HUES6 (cell line): ENCODE data around the gene EMCN.

Source experiments
- H3K27ac ChIP-seq: 2 replicates; pipeline ENCODE4 v1.7.0; 2013; ENCODE audit warnings: low read depth, mild to moderate bottlenecking, low read length, inconsistent platforms
- H3K27me3 ChIP-seq: 2 replicates; pipeline ENCODE4 v1.6.1; 2013; ENCODE audit warnings: low read length; ENCODE audit not compliant: control insufficient read depth, insufficient read depth
- H3K36me3 ChIP-seq: 2 replicates; pipeline ENCODE4 v1.6.1; 2013; ENCODE audit warnings: low read length; ENCODE audit not compliant: control insufficient read depth, insufficient read depth
- H3K4me1 ChIP-seq: 2 replicates; pipeline ENCODE4 v1.6.1; 2013; ENCODE audit warnings: low read length; ENCODE audit not compliant: control insufficient read depth, insufficient read depth
- H3K4me3 ChIP-seq: 2 replicates; pipeline ENCODE4 v1.5.1; 2013; ENCODE audit warnings: low read depth, low read length
- H3K9ac ChIP-seq: one replicate; pipeline ENCODE4 v1.6.1; 2013; ENCODE audit warnings: mild to moderate bottlenecking, low read length
- H3K9me3 ChIP-seq: 2 replicates; pipeline ENCODE4 v1.6.1; 2013; ENCODE audit warnings: low read depth, low read length; ENCODE audit not compliant: control insufficient read depth, insufficient read depth

EMCN gene

DNA sequence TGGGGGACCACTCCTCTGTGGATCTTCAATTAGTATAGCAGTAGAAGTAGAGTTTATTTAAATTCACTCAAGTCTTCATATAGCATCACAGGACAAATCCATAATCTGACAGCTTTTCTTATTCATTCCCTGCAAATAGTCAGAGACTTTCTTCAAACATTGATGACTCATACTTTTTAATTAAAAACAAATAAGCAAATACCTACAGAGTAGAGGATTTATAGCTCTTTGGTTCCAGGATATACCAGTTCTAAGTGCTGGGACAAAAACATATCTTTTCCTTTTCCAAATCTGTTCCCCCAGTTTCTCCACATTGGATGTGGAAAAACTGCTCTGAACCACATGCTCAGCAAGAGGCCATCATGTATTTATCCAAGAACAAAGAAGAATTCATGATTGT lies 24.1 kb downstream of the EMCN start:
- no peaks in the 10 kb centered on the region for H3K36me3 ChIP-seq
- no peaks in the 10 kb centered on the region for H3K9me3 ChIP-seq
- H3K4me3 ChIP-seq = no peak overlapping the region
- no peaks in the 10 kb centered on the region for H3K27me3 ChIP-seq
- no peaks in the 10 kb centered on the region for H3K4me1 ChIP-seq
- H3K9ac ChIP-seq = no peak overlapping the region
- no peak overlapping the region for H3K27ac ChIP-seq

DNA sequence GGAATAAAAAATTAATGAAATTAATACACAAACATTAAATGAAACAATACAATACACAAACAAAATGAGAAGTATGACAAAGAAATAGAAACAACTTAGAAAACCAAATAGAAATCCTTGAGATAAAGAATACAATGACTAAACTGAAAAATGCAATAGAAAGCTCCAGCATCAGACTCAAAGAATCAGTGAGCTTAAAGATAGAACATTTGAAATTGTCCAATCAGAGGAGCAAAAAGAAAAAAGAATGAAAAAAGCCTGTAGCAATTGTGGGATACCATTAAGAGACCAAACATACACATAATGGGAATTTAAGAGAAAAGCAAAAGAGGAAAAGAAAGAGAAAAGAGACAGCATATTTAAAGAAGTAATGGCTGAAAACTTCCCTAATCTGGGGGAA lies 25.7 kb downstream of the EMCN start:
- Histone ChIP-seq H3K4me3 (no peak overlapping the region), H3K9me3 (no peaks in the 10 kb centered on the region), H3K36me3 (no peaks in the 10 kb centered on the region)

DNA sequence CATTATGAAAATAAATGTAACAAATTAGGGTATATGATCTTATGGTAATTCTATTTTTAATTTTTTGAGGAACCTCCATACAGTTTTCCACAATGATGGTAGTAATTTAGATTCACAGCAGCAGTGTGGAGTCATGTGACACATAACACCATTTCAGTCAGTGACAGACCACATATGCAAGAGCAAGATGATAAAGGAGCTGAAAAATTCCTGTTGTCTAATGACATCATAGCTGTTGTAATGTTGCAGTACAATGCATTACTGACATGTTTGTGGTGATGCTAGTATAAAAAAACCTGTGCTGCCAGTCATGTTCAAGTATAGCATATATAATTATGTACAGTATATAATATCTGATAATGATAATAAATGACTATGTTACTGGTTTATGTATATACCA lies 28.5 kb downstream of the EMCN start:
- no peaks in the 10 kb centered on the region for H3K4me1 ChIP-seq
- H3K27ac ChIP-seq = no peak overlapping the region
- no peaks in the 10 kb centered on the region for H3K36me3 ChIP-seq
- no peak overlapping the region for H3K4me3 ChIP-seq
- H3K9ac ChIP-seq = no peak overlapping the region
- H3K27me3 ChIP-seq = no peaks in the 10 kb centered on the region
- no peaks in the 10 kb centered on the region for H3K9me3 ChIP-seq

More for the DNA sequence above, 25.7 kb downstream of the EMCN start:
- H3K27ac ChIP-seq = no peak overlapping the region
- no peak overlapping the region for H3K9ac ChIP-seq
- no peaks in the 10 kb centered on the region for H3K27me3 ChIP-seq
- H3K4me1 ChIP-seq = no peaks in the 10 kb centered on the region

DNA sequence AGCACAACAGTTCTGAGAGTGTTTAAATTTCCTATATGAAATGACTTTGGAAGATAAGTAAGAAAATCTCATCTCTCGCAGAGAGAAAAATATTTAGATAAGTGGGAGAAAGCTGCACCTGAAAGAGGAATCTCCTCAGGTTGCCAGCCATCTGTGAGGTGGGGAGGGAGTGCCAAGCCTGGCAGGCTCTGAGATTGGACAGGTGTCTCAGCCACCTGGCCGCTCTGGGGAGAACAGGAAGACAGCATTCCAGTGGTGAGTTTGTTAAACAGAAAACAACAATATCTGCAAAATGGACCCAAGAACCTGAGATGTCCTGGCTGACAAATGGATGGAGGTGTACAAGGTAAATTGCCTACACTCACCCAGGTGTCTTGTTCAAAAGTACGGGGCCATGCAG lies 31.3 kb downstream of the EMCN start:
- Histone ChIP-seq H3K27me3 (no peaks in the 10 kb centered on the region), H3K4me3 (no peak overlapping the region), H3K27ac (no peak overlapping the region), H3K9me3 (no peaks in the 10 kb centered on the region), H3K4me1 (no peaks in the 10 kb centered on the region), H3K36me3 (no peaks in the 10 kb centered on the region), H3K9ac (no peak overlapping the region)

DNA sequence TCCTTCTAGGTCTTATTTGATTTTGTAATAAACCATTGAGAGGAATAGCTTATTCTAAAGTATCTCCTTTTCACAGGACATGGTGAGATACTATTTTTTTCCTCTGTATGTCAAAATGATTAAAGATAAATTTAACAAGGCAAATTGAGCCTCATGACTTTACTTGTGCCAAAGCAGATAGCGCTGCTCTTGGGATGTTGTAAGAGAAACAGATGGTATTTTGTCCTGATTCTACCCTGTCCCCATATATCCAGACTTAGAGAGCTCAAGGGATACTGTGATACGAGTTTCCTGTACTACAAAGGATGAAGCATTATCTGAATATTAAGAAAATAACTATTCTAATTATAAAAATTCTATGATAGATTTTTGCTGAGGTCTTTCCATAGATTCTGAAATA lies 34.0 kb downstream of the EMCN start:
- H3K9ac ChIP-seq = no peak overlapping the region
- no peaks in the 10 kb centered on the region for H3K27me3 ChIP-seq
- no peaks in the 10 kb centered on the region for H3K4me1 ChIP-seq
- H3K27ac ChIP-seq = no peak overlapping the region
- H3K36me3 ChIP-seq = no peaks in the 10 kb centered on the region
- no peak overlapping the region for H3K4me3 ChIP-seq
- no peaks in the 10 kb centered on the region for H3K9me3 ChIP-seq

DNA sequence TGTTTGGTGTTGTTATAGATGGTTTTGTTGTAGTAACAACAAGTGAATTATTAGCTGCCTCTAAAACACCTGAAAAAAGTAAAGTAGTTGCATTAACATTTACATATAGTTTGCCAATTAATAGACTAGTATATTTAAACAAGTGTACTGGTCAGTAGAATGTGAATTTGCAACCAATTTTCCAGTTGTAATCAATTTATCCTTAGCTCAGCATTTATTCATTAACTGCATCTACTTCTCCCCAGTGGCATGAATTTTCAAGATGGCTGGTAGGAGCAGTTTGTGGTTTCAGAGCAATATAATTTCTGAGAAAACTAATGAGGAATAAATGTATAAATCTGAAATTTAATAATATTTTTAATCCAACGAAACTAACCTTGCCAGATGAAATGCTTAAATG lies 37.9 kb downstream of the EMCN start:
- H3K4me1 ChIP-seq = no peaks in the 10 kb centered on the region
- H3K36me3 ChIP-seq = no peaks in the 10 kb centered on the region
- H3K9me3 ChIP-seq = no peaks in the 10 kb centered on the region
- no peak overlapping the region for H3K4me3 ChIP-seq
- H3K9ac ChIP-seq = no peak overlapping the region
- no peak overlapping the region for H3K27ac ChIP-seq
- no peaks in the 10 kb centered on the region for H3K27me3 ChIP-seq

DNA sequence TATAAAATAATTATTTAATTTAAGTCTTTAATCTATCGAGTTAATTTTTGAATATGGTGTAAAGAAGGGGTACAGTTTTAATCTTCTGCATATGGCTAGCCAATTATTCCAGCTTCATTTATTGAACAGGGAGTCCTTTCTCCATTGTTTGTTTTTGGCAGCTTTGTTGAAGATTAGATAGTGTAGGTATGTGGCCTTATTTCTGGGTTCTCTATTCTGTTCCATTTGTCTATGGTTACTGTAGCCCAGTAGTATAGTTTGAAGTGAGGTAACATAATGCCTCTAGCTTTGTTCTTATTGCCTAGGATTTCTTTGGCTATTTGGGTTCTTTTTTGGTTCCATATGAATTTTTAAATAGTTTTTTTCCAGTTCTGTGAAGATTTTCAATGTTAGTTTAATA lies 48.3 kb downstream of the EMCN start:
- H3K36me3 ChIP-seq = no peaks in the 10 kb centered on the region
- no peaks in the 10 kb centered on the region for H3K4me1 ChIP-seq
- H3K4me3 ChIP-seq = no peak overlapping the region
- no peaks in the 10 kb centered on the region for H3K27me3 ChIP-seq
- H3K9me3 ChIP-seq = no peaks in the 10 kb centered on the region
- H3K27ac ChIP-seq = no peak overlapping the region
- H3K9ac ChIP-seq = no peak overlapping the region

DNA sequence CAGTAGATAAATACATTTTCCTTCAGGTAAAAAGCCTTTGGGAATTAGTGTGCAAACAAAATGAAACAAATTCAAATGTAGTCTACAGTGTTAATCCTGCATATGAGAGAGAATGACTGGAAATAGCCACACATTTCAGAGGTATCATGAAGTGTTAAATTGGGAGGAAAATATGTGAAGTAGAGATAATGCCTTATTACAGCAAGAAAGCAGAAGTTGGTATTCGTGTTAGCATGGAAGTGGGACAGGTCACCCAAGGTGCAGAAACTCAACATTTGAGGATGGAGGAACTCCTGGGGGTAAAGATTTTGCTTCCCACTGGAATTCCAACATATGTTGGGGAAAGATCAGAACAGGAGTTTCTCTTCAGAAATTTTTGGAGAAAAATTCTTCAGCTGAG lies 51.3 kb downstream of the EMCN start:
- Histone ChIP-seq H3K4me1 (no peaks in the 10 kb centered on the region), H3K9me3 (no peaks in the 10 kb centered on the region), H3K36me3 (no peaks in the 10 kb centered on the region), H3K9ac (no peak overlapping the region), H3K27me3 (no peaks in the 10 kb centered on the region), H3K27ac (no peak overlapping the region), H3K4me3 (no peak overlapping the region)

DNA sequence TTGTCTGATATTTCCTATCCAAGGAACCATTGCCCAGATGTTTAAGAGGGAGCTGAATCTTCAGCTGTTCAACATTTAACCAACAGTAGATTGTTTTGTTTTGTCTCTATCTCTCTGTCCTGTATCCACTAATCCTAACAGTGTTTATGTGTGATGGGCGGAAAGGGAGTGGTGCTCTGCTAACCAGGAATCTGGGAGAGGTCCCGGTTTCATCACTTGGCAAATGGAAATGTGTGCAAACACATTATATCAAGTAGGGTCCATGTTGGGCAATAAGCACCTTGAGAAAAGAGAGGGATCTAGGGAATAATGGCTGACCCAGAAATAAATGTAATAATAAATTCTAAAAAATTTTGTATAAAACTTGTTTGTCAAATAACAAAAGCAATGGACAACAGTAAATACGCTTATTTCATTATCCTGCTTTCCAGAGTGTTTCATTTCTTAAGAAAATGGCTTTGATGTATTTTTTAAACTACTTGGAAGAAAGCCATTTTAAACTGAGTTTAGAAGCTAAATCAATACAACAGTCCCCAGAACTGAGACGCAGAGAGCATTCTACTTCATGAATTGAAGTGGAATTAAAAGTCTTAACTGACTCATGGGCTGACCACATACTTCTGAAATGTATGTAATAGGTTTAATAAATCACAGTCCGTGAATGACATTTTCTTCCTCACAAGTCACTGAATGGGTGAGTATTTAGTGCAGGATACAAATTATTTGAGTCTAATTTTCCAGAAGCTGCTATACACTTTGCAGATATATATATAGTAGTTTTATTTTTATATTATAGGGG lies 55.8 kb downstream of the EMCN start:
- Histone ChIP-seq H3K27me3 (no peaks in the 10 kb centered on the region), H3K36me3 (no peaks in the 10 kb centered on the region), H3K9me3 (no peaks in the 10 kb centered on the region), H3K9ac (no peak overlapping the region), H3K4me1 (no peaks in the 10 kb centered on the region), H3K27ac (no peak overlapping the region), H3K4me3 (no peak overlapping the region)

DNA sequence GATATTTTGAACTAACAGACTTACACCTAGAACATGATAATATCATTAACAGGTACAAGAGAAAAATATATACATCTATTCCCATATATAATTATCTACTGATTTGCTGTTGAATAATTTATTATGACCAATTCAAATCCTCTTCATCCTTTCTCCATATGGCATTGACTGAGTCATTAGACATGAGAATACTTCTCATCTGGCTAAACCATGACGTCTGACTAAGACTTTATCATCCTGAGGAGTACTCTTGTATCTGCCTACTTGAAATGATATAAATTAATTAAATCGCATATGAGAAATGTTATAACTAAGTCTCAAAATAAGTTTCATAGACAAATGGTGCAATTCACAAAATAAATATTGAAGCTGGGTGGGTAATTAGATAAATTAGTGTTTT lies 67.4 kb downstream of the EMCN start:
- no peaks in the 10 kb centered on the region for H3K9me3 ChIP-seq
- no peak overlapping the region for H3K9ac ChIP-seq
- no peaks in the 10 kb centered on the region for H3K36me3 ChIP-seq
- H3K4me1 ChIP-seq = no peaks in the 10 kb centered on the region
- H3K27ac ChIP-seq = no peak overlapping the region
- no peak overlapping the region for H3K4me3 ChIP-seq
- no peaks in the 10 kb centered on the region for H3K27me3 ChIP-seq

DNA sequence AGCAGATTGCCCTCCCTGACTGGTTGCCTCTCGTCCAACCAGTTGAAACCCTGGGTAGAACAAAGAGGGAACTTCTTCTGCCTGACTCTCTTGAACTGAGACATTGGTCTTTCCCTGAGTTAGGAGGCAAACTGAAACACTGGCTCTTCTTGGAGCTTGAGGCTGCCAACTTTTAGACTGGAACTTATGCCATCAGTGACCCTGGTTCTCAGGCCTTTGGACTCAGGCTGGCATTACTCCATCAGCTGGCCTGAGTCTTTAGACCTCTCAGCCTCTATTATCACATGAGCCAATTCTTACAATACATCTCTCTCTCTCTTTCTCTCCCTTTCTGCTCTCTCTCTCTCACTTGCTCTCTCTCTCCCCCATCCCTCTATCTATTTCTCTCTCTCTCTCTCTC lies 86.4 kb downstream of the EMCN start:
- Histone ChIP-seq H3K4me3 (no peak overlapping the region), H3K9me3 (no peaks in the 10 kb centered on the region), H3K9ac (no peak overlapping the region), H3K27me3 (no peaks in the 10 kb centered on the region), H3K27ac (no peak overlapping the region), H3K36me3 (no peaks in the 10 kb centered on the region), H3K4me1 (no peaks in the 10 kb centered on the region)
